Kidney (tissue), 14 donors: ENCODE results near the gene SLC25A41. TPM values are rescaled to one million over a fixed set of nuclear protein-coding genes. Genes with fewer than 3 reads are reported as not detected.

Source experiments
- DNase-seq, 5 donors: peaks; one replicate each; pipeline ENCODE4 v3.0.0-alpha.2; 2013 to 2020
- FAIRE-seq: peaks from 2 replicates; lab custom pipeline; 2012; peaks lifted over from hg19 to GRCh38; lab: Jason Lieb, UNC
- H3K27ac ChIP-seq, 2 donors: one replicate each; pipeline ENCODE4 v1.7.0; 2013; ENCODE audit warnings: low read depth in 2 of 2, low read length in 2 of 2, inconsistent platforms in 1 of 2
- H3K27me3 ChIP-seq: one replicate; pipeline ENCODE4 v1.7.1; 2013; ENCODE audit warnings: low read length, inconsistent platforms; ENCODE audit not compliant: control insufficient read depth, insufficient read depth
- H3K36me3 ChIP-seq, 3 donors: one replicate each; pipeline versions ENCODE4 v1.7.0 to v1.7.1; 2013; ENCODE audit warnings: low read length in 3 of 3, control low read depth in 1 of 3, inconsistent platforms in 1 of 3; ENCODE audit not compliant: insufficient read depth in 3 of 3, control insufficient read depth in 2 of 3
- H3K4me1 ChIP-seq, 3 donors: one replicate each; pipeline versions ENCODE4 v1.7.0 to v1.7.1; 2013; ENCODE audit warnings: low read length in 3 of 3, inconsistent platforms in 1 of 3, low read depth in 1 of 3; ENCODE audit not compliant: control insufficient read depth in 2 of 3, insufficient read depth in 2 of 3
- H3K4me3 ChIP-seq, 3 donors: one replicate each; pipeline versions ENCODE4 v1.7.0 to v1.8.1; 2013; ENCODE audit warnings: low read length in 3 of 3, control low read depth in 1 of 3, inconsistent platforms in 1 of 3
- H3K9ac ChIP-seq, 3 donors: one replicate each; pipeline versions ENCODE4 v1.7.0 to v1.7.1; 2013; ENCODE audit warnings: low read length in 3 of 3, control low read depth in 1 of 3, inconsistent platforms in 1 of 3
- H3K9me3 ChIP-seq, 3 donors: one replicate each; pipeline versions ENCODE4 v1.7.0 to v1.7.1; 2013; ENCODE audit warnings: low read length in 3 of 3, control low read depth in 1 of 3, inconsistent platforms in 1 of 3; ENCODE audit not compliant: control insufficient read depth in 2 of 3, insufficient read depth in 1 of 3
- CTCF ChIP-seq: IDR thresholded peaks from 3 replicates; pipeline ENCODE4 v1.5.1; 2012; ENCODE audit warnings: mild to moderate bottlenecking, moderate library complexity, borderline replicate concordance; ENCODE audit not compliant: insufficient read depth; ENCODE audit errors: extremely low read depth
- intact Hi-C: fragments of 100-400 bp; cut with DNase I; formaldehyde crosslinking; loops from one replicate; pipeline ENCODE4 v1.11.1; 2022
- polyA plus RNA-seq: library from polyadenylated mRNA; stranded (reverse); fragments of 350-450 nt; fragmentation: Illumina TruSeq; extraction: RNeasy Lipid Tissue Mini Kit (QIAGEN cat#74804); gene quantifications from one replicate; pipeline ENCODE4 v1.2.3, GENCODE V29; 2014; ENCODE audit warnings: low read depth, low replicate concordance; ENCODE audit not compliant: insufficient read depth
- total RNA-seq: library from RNA; stranded (reverse); fragmentation: NEBNext Ultra II Directional; extraction: Animal tissue kit (Norgen Biotek cat#: 25700); gene quantifications from one replicate; pipeline ENCODE4 v1.2.1, GENCODE V29; 2021
- donor health status: control.
- donor health status: control.
- donor health status: control.
- donor health status: control.
- donor health status: control.
- donor health status: DM: yes; HTN: yes; CAD: no.
- donor health status: Normal renal cell carcinoma (clear cell type).

Gene SLC25A41
- total and polyA plus RNA-seq, 2 donors from 2014 or later: 0.28 to 0.69 TPM

DNA sequence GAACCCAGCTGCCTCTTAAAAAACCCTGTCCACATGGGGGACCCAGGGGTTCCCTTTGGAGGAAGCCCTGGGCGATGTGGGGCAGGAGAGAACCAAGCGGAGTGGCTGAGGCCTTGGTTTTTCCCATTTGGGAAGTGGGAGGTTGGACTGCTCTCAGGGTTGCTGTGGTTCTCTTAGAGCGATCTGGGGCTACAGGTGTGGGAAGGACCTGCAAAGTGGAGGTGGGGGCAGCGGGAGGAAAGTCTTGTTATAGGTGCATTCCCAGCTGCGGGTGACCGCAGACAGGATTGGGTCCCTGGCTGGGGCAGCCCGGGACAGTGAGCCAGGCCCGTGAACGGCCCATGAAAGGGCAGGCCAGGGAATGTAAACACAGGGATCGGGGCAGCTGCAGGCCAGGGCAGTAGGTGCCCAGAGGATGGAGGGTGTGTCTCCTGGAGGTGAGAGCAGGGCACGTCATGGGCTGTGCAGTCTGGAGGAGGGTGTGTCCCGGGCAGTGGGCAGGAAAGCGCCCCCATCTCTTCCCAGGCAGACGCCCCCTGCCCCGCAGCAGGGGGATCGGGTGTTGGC is 25.2 kb upstream of the SLC25A41 start:
- peak in 2 of 5 donors; percentile 20 to 24 for DNase-seq
- intact Hi-C loops: no loop called here
- no peak for TF ChIP-seq CTCF

GRCh38 chr19:6457958-6458694 is 24.6 kb upstream of the SLC25A41 start:
- Histone ChIP-seq H3K4me1 (peaks cover 0 to 11% (median 3%) of the 10 kb centered on the region in 3 donors), H3K4me3 (peak overlapping the region in 1 of 3 donors; percentile 88), H3K36me3 (peaks cover 6 to 21% (median 7%) of the 10 kb centered on the region in 3 donors), H3K9me3 (no peaks in the 10 kb centered on the region), H3K27ac (no peak overlapping the region), H3K27me3 (no peaks in the 10 kb centered on the region), H3K9ac (peak overlapping the region in 1 of 3 donors; percentile 61)
- DNase-seq (peak in 2 of 5 donors; percentile 14 to 50), FAIRE-seq (no peak)
- no peak for TF ChIP-seq CTCF
- intact Hi-C loops: no loop called here

More for the DNA sequence above, 25.2 kb upstream of the SLC25A41 start:
- H3K36me3 ChIP-seq: peaks cover 3 to 17% (median 6%) of the 10 kb centered on the region in 3 donors
- no peak overlapping the region for H3K27ac ChIP-seq
- peak overlapping the region in 2 of 3 donors; percentile 13 to 61 for H3K9ac ChIP-seq
- H3K27me3 ChIP-seq: no peaks in the 10 kb centered on the region
- H3K4me1 ChIP-seq: peaks cover 0 to 11% (median 3%) of the 10 kb centered on the region in 3 donors
- peak overlapping the region; percentile 56 to 88 (median 70) for H3K4me3 ChIP-seq
- FAIRE-seq: no peak
- no peaks in the 10 kb centered on the region for H3K9me3 ChIP-seq

DNA sequence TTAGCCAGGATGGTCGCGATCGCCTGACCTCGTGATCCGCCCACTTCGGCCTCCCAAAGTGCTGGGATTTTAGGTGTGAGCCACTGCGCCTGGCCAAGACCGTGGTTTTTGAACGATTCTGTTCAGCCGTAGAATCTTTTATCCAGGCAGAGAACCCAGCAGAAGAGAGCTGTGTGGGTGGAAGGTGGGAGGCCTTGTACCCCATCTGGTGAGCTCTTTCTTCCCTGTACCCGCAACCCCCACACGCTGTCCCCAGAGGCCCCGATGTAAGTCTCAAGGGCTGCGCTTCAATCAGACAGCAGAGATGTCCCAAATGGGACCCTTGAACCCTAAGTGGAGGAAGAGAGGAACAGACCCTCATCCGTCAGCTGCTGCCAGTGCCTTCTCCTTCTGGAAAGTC is 22.4 kb upstream of the SLC25A41 start:
- FAIRE-seq (no peak), DNase-seq (no peak)
- peaks cover 0 to 11% (median 3%) of the 10 kb centered on the region in 3 donors for H3K4me1 ChIP-seq
- no peak overlapping the region for H3K9ac ChIP-seq
- peaks cover 6 to 24% (median 10%) of the 10 kb centered on the region in 3 donors for H3K36me3 ChIP-seq
- H3K27ac ChIP-seq: no peak overlapping the region
- H3K27me3 ChIP-seq: no peaks in the 10 kb centered on the region
- TF ChIP-seq CTCF: no peak
- no peak overlapping the region for H3K4me3 ChIP-seq
- intact Hi-C loops: no loop called here
- no peaks in the 10 kb centered on the region for H3K9me3 ChIP-seq
